ENCODE results near the gene ITGA6.

The ITGA6 gene

GRCh38 chr2:172416447-172417058 lies 10.8 kb upstream of the ITGA6 start:
- no peak for DNase-seq (ENCODE audit: low spot score)

GRCh38 chr2:172420216-172420615 lies 7.2 kb upstream of the ITGA6 start:
- DNase-seq (ENCODE audit: low spot score) = no peak

GRCh38 chr2:172423160-172423559 lies 4.2 kb upstream of the ITGA6 start:
- DNase-seq (ENCODE audit: low spot score) = no peak

GRCh38 chr2:172425336-172425735 lies 2.0 kb upstream of the ITGA6 start:
- no peak for DNase-seq (ENCODE audit: low spot score)

- DNase-seq (ENCODE audit: low spot score) = no peak
Measured at GRCh38 chr2:172426635-172427255, 641 bp upstream of the ITGA6 start.

GRCh38 chr2:172427990-172428831 lies 825 bp downstream of the ITGA6 start:
- peak; percentile 59 for DNase-seq (ENCODE audit: low spot score)

- DNase-seq (ENCODE audit: low spot score) = no peak
Measured at GRCh38 chr2:172428832-172429210, 1.4 kb downstream of the ITGA6 start.

- no peak for DNase-seq (ENCODE audit: low spot score)
Measured at GRCh38 chr2:172429301-172429968, 2.0 kb downstream of the ITGA6 start.

GRCh38 chr2:172430027-172430426 lies 2.6 kb downstream of the ITGA6 start:
- DNase-seq (ENCODE audit: low spot score) = no peak

- DNase-seq (ENCODE audit: low spot score) = no peak
Measured at GRCh38 chr2:172430678-172431077, 3.3 kb downstream of the ITGA6 start.

GRCh38 chr2:172431463-172431862 lies 4.1 kb downstream of the ITGA6 start:
- DNase-seq (ENCODE audit: low spot score) = no peak

GRCh38 chr2:172431993-172432392 lies 4.6 kb downstream of the ITGA6 start:
- no peak for DNase-seq (ENCODE audit: low spot score)

- DNase-seq (ENCODE audit: low spot score) = no peak
Measured at GRCh38 chr2:172433144-172433543, 5.8 kb downstream of the ITGA6 start.

- peak; percentile 80 for DNase-seq (ENCODE audit: low spot score)
Measured at GRCh38 chr2:172434821-172435605, 7.6 kb downstream of the ITGA6 start.

GRCh38 chr2:172435606-172435911 lies 8.2 kb downstream of the ITGA6 start:
- DNase-seq (ENCODE audit: low spot score) = no peak

GRCh38 chr2:172436889-172437288 lies 9.5 kb downstream of the ITGA6 start:
- no peak for DNase-seq (ENCODE audit: low spot score)

GRCh38 chr2:172437419-172438341 lies 10.3 kb downstream of the ITGA6 start:
- DNase-seq (ENCODE audit: low spot score) = peak; percentile 51

GRCh38 chr2:172438741-172439508 lies 11.5 kb downstream of the ITGA6 start:
- DNase-seq (ENCODE audit: low spot score) = no peak

GRCh38 chr2:172439509-172439860 lies 12.1 kb downstream of the ITGA6 start:
- DNase-seq (ENCODE audit: low spot score) = no peak

GRCh38 chr2:172439911-172440310 lies 12.5 kb downstream of the ITGA6 start:
- DNase-seq (ENCODE audit: low spot score) = no peak

Measured in CD4-positive, alpha-beta T cell treated with Interleukin-15 for 4 hours (primary cell).